HG03354 (cell line): ENCODE measurements around the gene PAX5.

Source experiments
- ATAC-seq: cut with Tn5 transposase; IDR thresholded peaks from one replicate; pipeline ENCODE4 v1.9.1; 2021; ENCODE audit warnings: mild to moderate bottlenecking; ENCODE audit not compliant: unreplicated experiment, poor library complexity, severe bottlenecking

PAX5 gene

GRCh38 chr9:37026113-37026930, 7.7 kb downstream of the PAX5 start:
- no peak for ATAC-seq

GRCh38 chr9:37025823-37026112, 8.3 kb downstream of the PAX5 start:
- no peak for ATAC-seq

GRCh38 chr9:37025071-37025822, 8.8 kb downstream of the PAX5 start:
- ATAC-seq: no peak

- no peak for ATAC-seq
Observed at GRCh38 chr9:37017546-37017945, 16.5 kb downstream of the PAX5 start.

- no peak for ATAC-seq
Observed at GRCh38 chr9:37011530-37011929, 22.5 kb downstream of the PAX5 start.

- ATAC-seq: no peak
Observed at GRCh38 chr9:37010976-37011375, 23.1 kb downstream of the PAX5 start.

- ATAC-seq: no peak
Observed at GRCh38 chr9:37010180-37010579, 23.9 kb downstream of the PAX5 start.

- no peak for ATAC-seq
Observed at GRCh38 chr9:37007295-37007694, 26.8 kb downstream of the PAX5 start.

- no peak for ATAC-seq
Observed at GRCh38 chr9:37005517-37006140, 28.4 kb downstream of the PAX5 start.

- peak; percentile 51 for ATAC-seq
Observed at GRCh38 chr9:37004424-37004935, 29.6 kb downstream of the PAX5 start.

- no peak for ATAC-seq
Observed at GRCh38 chr9:37002413-37003217, 31.5 kb downstream of the PAX5 start.

GRCh38 chr9:37002036-37002412, 32.0 kb downstream of the PAX5 start:
- ATAC-seq: no peak

- ATAC-seq: no peak
Observed at GRCh38 chr9:37001459-37001858, 32.6 kb downstream of the PAX5 start.

- no peak for ATAC-seq
Observed at GRCh38 chr9:36999728-37000333, 34.2 kb downstream of the PAX5 start.

- ATAC-seq: no peak
Observed at GRCh38 chr9:36997414-36997813, 36.7 kb downstream of the PAX5 start.

- ATAC-seq: no peak
Observed at GRCh38 chr9:36996706-36997086, 37.4 kb downstream of the PAX5 start.

GRCh38 chr9:36995927-36996705, 38.0 kb downstream of the PAX5 start:
- peak; percentile 27 for ATAC-seq

- peak; percentile 63 for ATAC-seq
Observed at GRCh38 chr9:36993933-36994764, 39.9 kb downstream of the PAX5 start.
